ENCODE results near the gene SYNGR3.

Gene SYNGR3

DNA sequence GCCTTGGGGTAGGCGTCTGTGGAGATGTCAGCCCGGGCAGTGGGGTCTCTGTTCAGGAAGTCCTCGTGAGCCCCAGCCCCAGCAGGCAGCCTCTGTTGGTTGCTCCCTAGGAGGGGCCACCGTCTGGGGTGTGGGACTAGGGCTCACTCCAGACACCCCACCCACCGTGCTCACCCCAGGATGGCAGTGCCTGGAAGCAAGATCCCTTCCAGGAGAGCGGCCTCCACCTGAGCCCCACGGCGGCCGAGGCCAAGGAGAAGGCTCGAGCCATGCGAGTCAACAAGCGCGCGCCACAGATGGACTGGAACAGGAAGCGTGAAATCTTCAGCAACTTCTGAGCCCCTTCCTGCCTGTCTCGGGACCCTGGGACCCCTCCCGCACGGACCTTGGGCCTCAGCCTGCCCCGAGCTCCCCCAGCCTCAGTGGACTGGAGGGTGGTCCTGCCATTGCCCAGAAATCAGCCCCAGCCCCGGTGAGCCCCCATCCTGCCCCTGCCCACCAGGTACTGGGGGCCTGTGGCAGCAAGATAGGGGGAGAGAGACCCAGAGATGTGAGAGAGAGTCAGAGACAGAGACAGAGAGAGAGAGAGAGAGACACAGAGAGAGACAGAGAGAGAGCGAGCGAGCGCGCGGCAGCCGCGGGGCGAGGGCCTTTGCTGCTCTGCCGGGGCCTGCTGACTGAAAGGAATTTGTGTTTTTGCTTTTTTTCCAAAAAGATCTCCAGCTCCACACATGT lies 48.0 kb downstream of the SYNGR3 start:
- TF ChIP-seq, protein P1, sequence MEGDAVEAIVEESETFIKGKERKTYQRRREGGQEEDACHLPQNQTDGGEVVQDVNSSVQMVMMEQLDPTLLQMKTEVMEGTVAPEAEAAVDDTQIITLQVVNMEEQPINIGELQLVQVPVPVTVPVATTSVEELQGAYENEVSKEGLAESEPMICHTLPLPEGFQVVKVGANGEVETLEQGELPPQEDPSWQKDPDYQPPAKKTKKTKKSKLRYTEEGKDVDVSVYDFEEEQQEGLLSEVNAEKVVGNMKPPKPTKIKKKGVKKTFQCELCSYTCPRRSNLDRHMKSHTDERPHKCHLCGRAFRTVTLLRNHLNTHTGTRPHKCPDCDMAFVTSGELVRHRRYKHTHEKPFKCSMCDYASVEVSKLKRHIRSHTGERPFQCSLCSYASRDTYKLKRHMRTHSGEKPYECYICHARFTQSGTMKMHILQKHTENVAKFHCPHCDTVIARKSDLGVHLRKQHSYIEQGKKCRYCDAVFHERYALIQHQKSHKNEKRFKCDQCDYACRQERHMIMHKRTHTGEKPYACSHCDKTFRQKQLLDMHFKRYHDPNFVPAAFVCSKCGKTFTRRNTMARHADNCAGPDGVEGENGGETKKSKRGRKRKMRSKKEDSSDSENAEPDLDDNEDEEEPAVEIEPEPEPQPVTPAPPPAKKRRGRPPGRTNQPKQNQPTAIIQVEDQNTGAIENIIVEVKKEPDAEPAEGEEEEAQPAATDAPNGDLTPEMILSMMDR (IDR thresholded peaks at IDR 0.05; ENCODE audit: low read depth, low read length, missing control alignments), result no peak
- H3K4me3 ChIP-seq (replicated peaks; ENCODE audit: low read depth, low read length), result no peak overlapping the region
- DNase-seq (ENCODE audit: extremely low read depth, low read depth), result no peak

DNA sequence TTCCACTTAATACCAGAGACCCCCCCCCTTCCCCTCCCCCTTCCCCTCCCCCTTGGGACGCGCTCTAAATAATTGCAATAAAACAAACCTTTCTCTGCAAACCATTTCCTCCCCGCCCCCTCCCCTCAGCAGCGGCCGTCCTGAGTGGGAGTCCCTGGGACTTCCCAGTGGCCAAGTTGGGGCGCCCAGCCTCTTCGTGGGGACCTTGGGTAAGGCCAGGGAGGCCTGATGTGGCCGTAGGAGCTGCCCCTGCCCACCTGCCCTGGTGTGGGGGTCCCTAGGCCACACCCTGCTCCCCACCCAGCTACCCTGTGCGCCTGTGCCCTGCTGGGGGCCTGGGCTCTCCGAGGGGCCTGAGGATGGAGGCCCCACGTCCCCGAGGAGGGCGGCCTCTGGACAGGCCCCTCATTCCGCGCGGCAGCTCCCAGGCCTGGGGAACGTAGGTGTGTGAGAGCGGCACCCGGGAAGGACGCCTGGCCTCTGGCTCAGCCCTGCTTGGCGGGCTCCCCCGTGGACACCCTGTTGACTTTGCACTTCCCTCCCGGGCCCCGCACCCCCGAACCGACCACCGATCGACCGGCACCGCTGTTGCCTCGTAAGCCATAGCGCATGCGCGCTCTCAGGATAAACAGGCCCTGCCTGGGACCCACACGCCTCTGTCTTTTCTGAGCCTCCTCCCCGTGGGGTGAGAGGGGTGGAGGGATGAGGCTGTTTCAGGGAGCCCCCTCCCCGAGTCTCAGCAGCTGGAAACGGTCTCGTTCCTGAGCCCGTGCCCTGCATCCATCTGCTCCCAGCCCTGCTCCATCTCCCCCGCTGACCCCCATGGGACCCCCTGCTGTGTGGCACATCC lies 48.8 kb downstream of the SYNGR3 start:
- H3K4me3 ChIP-seq (replicated peaks; ENCODE audit: low read depth, low read length), result no peak overlapping the region

DNA sequence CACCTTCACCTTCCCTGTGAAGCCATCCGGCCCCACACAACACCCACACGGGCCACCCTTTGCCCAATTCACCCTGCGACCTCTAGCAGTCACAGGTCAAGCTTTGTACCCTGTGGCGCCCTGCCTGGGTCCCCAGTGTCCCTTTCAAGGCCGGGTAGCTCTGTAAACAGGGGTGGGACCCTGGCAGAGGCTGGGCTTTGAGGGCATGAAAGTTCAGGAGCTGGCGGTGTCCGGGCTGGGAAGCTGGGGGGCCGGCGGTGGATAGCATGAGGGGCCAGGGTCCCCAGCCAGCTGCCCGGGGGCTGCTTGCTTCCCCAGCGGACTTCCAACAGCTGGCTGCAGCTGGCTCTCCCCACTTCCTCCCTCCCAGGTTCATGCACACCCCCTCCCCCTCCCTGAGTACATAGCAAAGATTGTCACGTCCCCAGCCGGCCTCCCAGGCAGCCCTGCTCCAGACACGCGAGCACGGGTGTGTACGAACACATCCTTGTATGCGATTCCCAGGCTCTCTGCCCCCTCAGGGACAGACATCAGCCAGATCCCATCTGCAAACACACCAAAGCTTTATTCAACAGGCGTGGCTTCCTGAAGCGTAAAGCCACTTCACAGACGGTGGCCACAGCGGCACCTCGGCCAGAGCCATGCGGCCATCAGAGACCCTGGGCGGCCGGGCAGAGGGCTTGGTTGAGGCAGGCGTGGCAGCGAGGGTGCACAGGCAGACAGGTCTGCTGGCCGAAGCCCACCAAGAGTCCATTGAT lies 49.7 kb downstream of the SYNGR3 start:
- DNase-seq (ENCODE audit: extremely low read depth, low read depth), result no peak
- TF ChIP-seq, protein P1 (IDR thresholded peaks at IDR 0.05; ENCODE audit: low read depth, low read length, missing control alignments), result no peak
- no peak overlapping the region for H3K4me3 ChIP-seq (replicated peaks; ENCODE audit: low read depth, low read length)

More for the DNA sequence above, 48.8 kb downstream of the SYNGR3 start:
- DNase-seq (ENCODE audit: extremely low read depth, low read depth), result no peak
- TF ChIP-seq, protein P1 (IDR thresholded peaks at IDR 0.05; ENCODE audit: low read depth, low read length, missing control alignments), result no peak

DNA sequence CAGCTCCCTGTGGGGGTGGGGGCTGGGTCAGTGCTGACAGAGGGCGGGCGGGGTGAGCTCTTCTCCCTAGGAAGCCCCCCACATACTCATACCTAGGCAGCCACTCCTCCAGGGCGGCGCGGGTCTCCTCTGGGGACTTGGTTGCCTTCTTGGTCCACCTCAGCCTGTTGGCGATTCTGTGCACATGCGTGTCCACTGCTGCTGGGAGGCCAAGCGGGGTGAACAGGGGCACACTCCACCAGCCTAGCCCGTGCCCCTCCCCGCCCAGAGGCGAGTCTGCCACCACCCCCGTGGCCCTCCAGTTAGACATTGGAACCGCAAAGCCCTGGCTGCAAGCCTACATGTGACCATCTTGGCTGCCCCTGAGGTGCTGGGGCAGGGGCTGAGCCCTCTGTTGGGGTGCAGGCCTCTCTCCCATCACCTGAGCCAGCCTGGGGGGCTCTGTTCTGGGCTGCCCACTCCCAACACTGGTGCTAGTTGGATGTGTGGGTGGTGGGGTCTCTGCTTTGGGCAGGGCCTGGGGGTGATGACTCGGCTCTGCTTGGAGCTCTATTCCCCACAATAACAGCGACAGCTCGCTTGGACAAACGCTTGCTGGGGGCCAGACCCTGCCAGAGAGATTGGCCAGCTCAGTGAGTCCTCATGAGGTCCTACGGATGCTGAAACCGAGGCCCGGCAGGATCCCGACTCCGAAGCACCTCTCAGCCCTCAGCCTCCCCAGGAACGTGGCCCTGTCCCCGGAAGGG lies 50.4 kb downstream of the SYNGR3 start:
- H3K4me3 ChIP-seq (replicated peaks; ENCODE audit: low read depth, low read length), result no peak overlapping the region
- TF ChIP-seq, protein P1 (IDR thresholded peaks at IDR 0.05; ENCODE audit: low read depth, low read length, missing control alignments), result no peak
- no peak for DNase-seq (ENCODE audit: extremely low read depth, low read depth)

DNA sequence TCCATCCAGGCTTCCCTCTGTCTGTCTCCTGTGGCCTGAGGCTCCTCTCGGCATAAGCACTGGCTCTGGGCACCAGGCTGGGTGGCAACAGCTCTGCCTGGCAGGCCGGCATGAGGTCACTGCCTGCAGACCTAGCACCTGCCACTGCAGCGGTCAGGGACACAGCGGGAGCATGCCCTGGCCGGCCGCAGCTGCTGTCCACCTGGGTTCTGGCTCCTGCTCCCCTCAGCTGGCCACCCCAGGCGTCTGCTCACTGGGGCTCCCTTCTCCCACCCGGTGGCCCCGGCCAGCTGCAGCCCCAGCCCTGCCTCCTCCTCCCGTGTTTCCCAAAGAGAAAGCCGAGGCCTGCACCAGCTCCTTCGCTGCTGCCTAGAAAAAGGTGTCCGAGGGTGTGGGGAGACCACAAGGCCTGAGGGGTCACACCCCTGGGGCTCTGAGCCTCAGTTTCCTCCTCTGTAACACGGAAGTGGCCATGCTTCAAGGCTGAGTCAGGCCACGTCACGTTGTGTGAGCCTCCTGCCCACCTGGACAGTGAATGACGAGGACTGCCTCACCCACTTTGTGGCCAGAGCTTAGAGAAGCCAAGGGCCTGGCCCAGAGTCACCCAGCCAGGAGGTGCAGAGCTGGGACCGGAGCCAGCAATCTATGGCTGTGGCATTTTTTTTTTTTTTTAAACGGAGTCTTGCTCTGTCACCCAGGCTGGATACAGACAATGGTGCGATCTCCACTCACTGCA lies 51.2 kb downstream of the SYNGR3 start:
- TF ChIP-seq, protein P1 (IDR thresholded peaks at IDR 0.05; ENCODE audit: low read depth, low read length, missing control alignments), result no peak
- H3K4me3 ChIP-seq (replicated peaks; ENCODE audit: low read depth, low read length), result no peak overlapping the region
- no peak for DNase-seq (ENCODE audit: extremely low read depth, low read depth)

Measured in HFF-Myc (cell line).